Left forelimb (tissue), 1 donor: ENCODE results near the gene VEGFB.

Experiments used
- DNase-seq: peaks from one replicate; pipeline ENCODE4 v3.0.0-alpha.2; 2018; ENCODE audit warnings: low spot score

VEGFB gene

GRCh38 chr11:64284048-64284961 is 49.9 kb downstream of the VEGFB start, which contains the start of gene BAD:
Gene BAD, minus strand, starts transcription at chr11:64284665. Its CDS starts 297 bp downstream, at chr11:64284368.
- DNase-seq, result peak; percentile 98

- peak; percentile 96 for DNase-seq
Observed at GRCh38 chr11:64284962-64285884, 50.8 kb downstream of the VEGFB start, which contains the start of gene GPR137. Gene GPR137, plus strand, starts transcription at chr11:64285848. Its CDS starts 677 bp downstream, at chr11:64286525.

- no peak for DNase-seq
Observed at GRCh38 chr11:64285885-64286800, 51.8 kb downstream of the VEGFB start.

- DNase-seq, result no peak
Observed at GRCh38 chr11:64286801-64287159, 52.4 kb downstream of the VEGFB start.

GRCh38 chr11:64287676-64288352 is 53.4 kb downstream of the VEGFB start:
- no peak for DNase-seq

- no peak for DNase-seq
Observed at GRCh38 chr11:64288353-64288750, 54.0 kb downstream of the VEGFB start.
